IMR-90 (cell line): ENCODE results near the gene GATA2.

Source experiments
- BHLHE40 ChIP-seq: fragments of 150-350 bp; IDR thresholded peaks from 2 replicates; pipeline ENCODE4 v1.6.1; 2016; ENCODE audit warnings: mild to moderate bottlenecking, low read depth, low read length
- CEBPB ChIP-seq: IDR thresholded peaks from 2 replicates; pipeline ENCODE4 v1.6.1; 2012; ENCODE audit warnings: low read depth, low read length, improper control_type of control experiment
- CHD1 ChIP-seq: IDR thresholded peaks from 2 replicates; pipeline ENCODE4 v1.6.1; 2012; ENCODE audit warnings: low read depth, low read length, improper control_type of control experiment
- CTCF ChIP-seq: conservative IDR thresholded peaks from 2 replicates; pipeline ENCODE4 v1.5.1; 2012; ENCODE audit warnings: mild to moderate bottlenecking, low read depth, low read length, improper control_type of control experiment
- ELK1 ChIP-seq: fragments of 150-350 bp; IDR thresholded peaks from 2 replicates; pipeline ENCODE4 v1.6.1; 2016; ENCODE audit warnings: low read depth, mild to moderate bottlenecking, low read length, moderate library complexity, borderline replicate concordance
- FOS ChIP-seq: fragments of 150-350 bp; IDR thresholded peaks from 2 replicates; pipeline ENCODE4 v1.6.1; 2016; ENCODE audit warnings: low read depth, low read length
- MAFK ChIP-seq: IDR thresholded peaks from 2 replicates; pipeline ENCODE4 v1.6.1; 2012; ENCODE audit warnings: low read depth, low read length, improper control_type of control experiment
- MAZ ChIP-seq: IDR thresholded peaks from 2 replicates; pipeline ENCODE4 v1.6.1; 2012; ENCODE audit warnings: low read depth, mild to moderate bottlenecking, low read length, improper control_type of control experiment, moderate library complexity, borderline replicate concordance
- POLR2A ChIP-seq: IDR thresholded peaks from 2 replicates; pipeline ENCODE4 v1.6.1; 2012; ENCODE audit warnings: mild to moderate bottlenecking, low read depth, low read length
- RAD21 ChIP-seq: IDR thresholded peaks from 2 replicates; pipeline ENCODE4 v1.6.1; 2012; ENCODE audit warnings: low read length, improper control_type of control experiment
- SMC3 ChIP-seq: fragments of 150-350 bp; IDR thresholded peaks from 2 replicates; pipeline ENCODE4 v1.6.1; 2016; ENCODE audit warnings: low read depth, mild to moderate bottlenecking, antibody characterized with exemption, low read length, moderate library complexity
- USF2 ChIP-seq: fragments of 150-350 bp; IDR thresholded peaks from 2 replicates; pipeline ENCODE4 v1.6.1; 2017; ENCODE audit warnings: mild to moderate bottlenecking, antibody characterized with exemption, low read length, low read depth

GRCh38 chr3:128431803-128432300 is 61.1 kb downstream of the GATA2 start:
- TF ChIP-seq POLR2A = no peak
- no peak for TF ChIP-seq FOS
- no peak for TF ChIP-seq CTCF
- TF ChIP-seq USF2 = no peak
- no peak for TF ChIP-seq ELK1
- no peak for TF ChIP-seq MAFK
- TF ChIP-seq BHLHE40 = no peak
- TF ChIP-seq CEBPB = no peak
- TF ChIP-seq CHD1 = no peak
- TF ChIP-seq MAZ = no peak
- no peak for TF ChIP-seq RAD21
- no peak for TF ChIP-seq SMC3
